Stimulated activated CD8-positive, alpha-beta memory T cell treated with anti-CD3 and anti-CD28 coated beads, Interleukin-12 subunit alpha, Interleukin-12 subunit beta, amount 100 ng/mL, for 1 hour (primary cell): Measurements from ENCODE around the gene DRAXIN.

Experiments
- DNase-seq: peaks from one replicate; pipeline ENCODE4 v3.0.0-alpha.2; 2020; ENCODE audit warnings: low read depth

Gene DRAXIN

GRCh38 chr1:11708554-11709350, 17.2 kb downstream of the DRAXIN start:
- no peak for DNase-seq

GRCh38 chr1:11711490-11711889, 20.0 kb downstream of the DRAXIN start:
- DNase-seq, result no peak

GRCh38 chr1:11712285-11712684, 20.8 kb downstream of the DRAXIN start:
- no peak for DNase-seq

GRCh38 chr1:11713095-11713494, 21.6 kb downstream of the DRAXIN start:
- DNase-seq, result no peak

GRCh38 chr1:11714831-11715575, 23.5 kb downstream of the DRAXIN start:
- no peak for DNase-seq

- DNase-seq, result peak; percentile 80
Observed at GRCh38 chr1:11719313-11720032, 28.0 kb downstream of the DRAXIN start.

GRCh38 chr1:11720033-11720376, 28.5 kb downstream of the DRAXIN start:
- DNase-seq, result no peak

GRCh38 chr1:11720525-11720924, 29.0 kb downstream of the DRAXIN start:
- no peak for DNase-seq

GRCh38 chr1:11721311-11721710, 29.8 kb downstream of the DRAXIN start:
- no peak for DNase-seq

GRCh38 chr1:11722538-11722937, 31.0 kb downstream of the DRAXIN start:
- DNase-seq, result no peak

- no peak for DNase-seq
Observed at GRCh38 chr1:11725616-11726015, 34.1 kb downstream of the DRAXIN start.

GRCh38 chr1:11727119-11727518, 35.6 kb downstream of the DRAXIN start:
- DNase-seq, result no peak

- no peak for DNase-seq
Observed at GRCh38 chr1:11728126-11728806, 36.8 kb downstream of the DRAXIN start.

GRCh38 chr1:11729155-11729497, 37.6 kb downstream of the DRAXIN start:
- DNase-seq, result no peak

- DNase-seq, result no peak
Observed at GRCh38 chr1:11729498-11730428, 38.3 kb downstream of the DRAXIN start.

GRCh38 chr1:11730429-11730891, 39.0 kb downstream of the DRAXIN start:
- no peak for DNase-seq

GRCh38 chr1:11731691-11732283, 40.3 kb downstream of the DRAXIN start:
- no peak for DNase-seq

- no peak for DNase-seq
Observed at GRCh38 chr1:11733306-11733705, 41.8 kb downstream of the DRAXIN start.

- no peak for DNase-seq
Observed at GRCh38 chr1:11735531-11735853, 44.0 kb downstream of the DRAXIN start.

- peak; percentile 77 for DNase-seq
Observed at GRCh38 chr1:11735854-11736745, 44.6 kb downstream of the DRAXIN start, which contains the start of gene AGTRAP. Gene AGTRAP, plus strand, starts transcription at chr1:11736136. Its CDS starts 73 bp downstream, at chr1:11736209.
